Central memory CD4-positive, alpha-beta T cell (primary cell): Measurements from ENCODE around the gene PEX26.
"Not testable (repeated sequence)": the region's sequence is repeated elsewhere in the genome, so short reads cannot be mapped to it uniquely, and the experiment has no call there.

Experiments
- DNase-seq: peaks from one replicate; pipeline ENCODE4 v3.0.0; 2022
- total RNA-seq, 3 experiments: gene quantifications; one replicate each; lab custom pipeline; 2026; lab: John Stamatoyannopoulos, UW

PEX26 gene
- total RNA-seq: 68.3 to 112 (median 84.3) reads per million in 3 experiments

DNA sequence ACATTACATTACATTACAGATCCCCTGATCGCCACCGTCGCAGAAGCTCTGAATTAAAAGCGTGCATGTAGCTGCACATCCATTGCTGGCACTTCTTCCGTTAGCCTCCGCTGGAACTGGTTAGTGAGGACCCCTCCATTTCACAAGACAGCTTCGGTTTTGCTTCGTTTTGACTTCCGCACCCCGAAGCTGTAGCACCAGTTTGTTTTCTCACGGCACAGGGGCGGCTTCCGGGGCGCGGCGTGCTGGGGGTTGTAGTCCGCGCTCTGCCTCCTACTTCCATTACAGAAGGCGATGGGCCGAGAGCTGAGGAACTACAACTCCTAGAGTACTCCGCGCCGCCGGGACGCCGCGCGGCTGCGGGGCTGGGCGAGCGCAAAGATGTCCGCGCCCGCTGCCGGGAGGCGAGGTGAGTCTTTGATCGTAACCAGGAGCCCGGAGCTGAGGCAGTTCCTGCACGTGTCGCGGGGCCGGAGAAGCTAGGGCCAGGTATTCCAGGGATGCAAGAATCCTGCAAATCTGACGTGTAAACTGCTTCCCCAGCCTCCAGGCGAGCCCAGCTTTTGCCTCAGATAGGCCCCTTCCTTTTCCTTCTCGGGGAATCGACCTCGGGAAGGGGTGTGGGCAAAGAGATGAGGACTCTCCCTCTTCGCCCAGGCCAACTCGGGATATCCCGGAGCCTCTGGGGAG, at the start of gene PEX26:
TSS of gene PEX26 (plus strand) at position 352 of the 690 bp plus-strand sequence. CDS start 387 bp downstream, outside the sequence.
- peak; percentile 95 for DNase-seq

DNA sequence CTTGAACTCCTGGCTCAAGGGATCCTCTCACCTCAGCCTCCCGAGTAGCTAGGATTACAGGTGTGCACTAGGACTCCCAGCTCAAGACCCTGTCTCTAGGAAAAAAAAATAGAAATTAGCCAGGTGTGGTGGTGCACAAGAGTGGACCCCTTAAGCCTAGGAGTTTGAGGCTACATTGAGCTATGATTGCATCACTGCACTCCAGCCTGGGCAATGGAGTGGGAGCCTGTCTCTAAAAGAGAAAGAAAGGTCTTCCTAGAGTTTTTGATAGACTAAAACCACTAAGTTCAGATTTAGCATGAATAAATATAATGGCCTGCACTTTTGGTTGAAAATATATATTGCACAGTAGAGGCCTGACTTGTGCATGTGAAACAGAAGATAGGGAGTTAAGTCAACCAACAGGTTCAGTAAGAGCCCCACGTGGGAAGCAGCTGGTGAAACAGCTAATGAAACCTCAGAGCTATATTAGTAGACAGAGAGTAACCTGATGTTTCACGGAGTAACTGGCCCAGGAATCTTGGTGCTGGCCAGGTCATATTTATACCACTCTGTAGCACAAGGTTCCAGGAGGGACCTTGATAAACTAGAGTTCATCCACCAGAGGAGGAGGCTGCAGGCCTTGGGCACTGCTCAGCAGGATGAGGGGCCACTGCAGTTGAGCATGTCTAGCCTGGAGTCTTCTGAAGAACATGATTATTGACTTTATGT, 48.8 kb upstream of the PEX26 start:
- DNase-seq: no peak

DNA sequence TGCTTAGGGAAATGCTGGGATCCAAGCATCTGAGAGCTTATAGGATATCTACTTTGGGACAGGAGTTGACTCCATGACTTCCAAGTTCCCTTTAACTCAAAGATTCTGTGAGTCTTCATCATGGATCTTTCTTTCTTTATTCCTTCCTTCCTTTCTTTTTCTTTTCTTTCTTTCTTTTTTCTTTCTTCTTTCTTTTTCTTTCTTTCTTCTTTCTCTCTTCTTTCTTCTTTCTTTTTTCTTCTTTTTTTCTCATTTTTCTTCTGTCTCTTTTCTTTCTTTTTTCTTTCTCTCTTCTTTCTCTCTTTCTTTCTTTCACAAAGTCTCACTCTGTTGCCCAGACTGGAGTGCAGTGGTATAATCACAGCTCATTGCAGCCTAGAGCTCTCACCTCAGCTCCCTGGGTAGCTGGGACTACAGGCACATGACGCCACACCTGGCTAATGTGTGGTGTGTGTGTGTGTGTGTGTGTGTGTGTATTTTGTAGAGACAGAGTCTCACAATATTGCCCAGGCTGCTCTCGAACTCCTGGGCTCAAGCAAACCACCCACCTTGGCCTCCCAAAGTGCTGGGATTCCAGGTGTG, 48.0 kb upstream of the PEX26 start:
- DNase-seq: no peak

DNA sequence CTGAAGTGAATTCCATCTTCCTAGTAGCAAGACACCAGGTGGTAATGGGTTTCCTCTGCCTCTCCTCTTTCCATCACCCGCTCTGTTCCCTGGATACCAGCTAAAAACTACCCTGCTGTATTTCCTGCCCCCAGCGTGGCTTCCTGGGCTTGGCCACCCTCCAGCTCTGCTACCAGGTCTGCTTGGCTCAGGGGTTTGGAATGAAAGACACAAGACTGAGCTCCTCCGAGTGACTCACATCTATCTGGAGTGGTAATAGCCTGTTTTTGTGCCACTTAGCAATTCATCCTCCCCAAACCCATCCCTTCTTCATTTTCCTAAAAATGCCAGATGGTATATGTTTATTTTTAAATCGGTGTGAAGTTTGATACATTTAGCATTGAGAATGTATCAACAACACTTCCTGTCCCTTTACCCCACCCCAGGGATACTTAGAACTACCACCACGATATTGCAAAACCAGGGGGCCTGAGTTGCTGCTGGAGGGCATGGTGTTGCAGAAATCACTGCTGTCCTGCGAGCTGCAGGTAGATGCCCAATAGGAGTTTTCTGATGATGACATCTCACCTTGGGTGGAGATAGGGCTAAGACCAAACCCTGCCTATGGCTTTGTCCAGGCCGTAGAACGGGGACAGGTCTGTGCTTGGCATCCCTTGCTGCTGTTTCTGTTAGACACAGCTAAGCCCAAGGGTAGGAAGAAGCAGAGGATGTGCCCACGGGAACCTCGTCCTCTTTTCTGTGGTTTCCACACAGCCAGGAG, 45.9 kb upstream of the PEX26 start:
- DNase-seq: no peak

- DNase-seq: no peak
Measured at GRCh38 chr22:18032455-18033101, 45.2 kb upstream of the PEX26 start.

DNA sequence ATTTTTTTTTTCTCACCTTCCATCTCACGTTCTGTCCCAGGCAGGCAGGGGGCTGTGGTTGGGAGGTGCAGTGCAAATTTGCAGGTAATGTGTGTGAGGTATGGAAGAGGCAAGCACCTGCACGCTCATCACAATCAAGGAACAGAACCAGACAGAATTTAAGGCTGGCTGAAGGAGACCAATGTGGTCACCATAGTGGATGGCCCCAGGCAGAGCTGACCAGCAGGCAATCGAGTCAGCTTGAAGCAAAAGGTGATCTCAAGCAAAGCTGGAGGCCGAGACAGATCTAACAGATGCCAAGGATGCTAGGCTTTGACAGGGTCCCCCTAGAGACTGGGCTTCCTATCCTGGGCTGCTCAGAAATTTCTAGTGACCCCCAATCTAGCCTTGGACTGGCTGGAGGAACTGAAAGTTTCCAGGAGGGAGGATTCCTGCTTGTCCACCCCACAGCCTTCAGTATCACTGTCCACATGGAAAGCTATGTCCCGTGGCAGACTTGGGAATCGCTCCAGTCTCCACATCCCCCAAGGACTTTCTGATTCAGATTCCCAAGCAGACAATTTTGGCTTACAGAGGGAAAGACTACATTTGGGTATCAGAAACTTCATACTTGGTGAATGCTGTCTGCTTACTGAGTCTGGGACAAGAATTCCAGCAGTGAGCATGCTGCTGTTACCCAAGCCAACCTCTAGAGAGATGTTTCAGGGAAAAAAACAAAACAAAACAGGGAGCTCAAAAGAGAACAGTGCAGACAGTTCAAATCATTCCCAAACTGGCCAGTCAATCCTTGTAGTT, 44.4 kb upstream of the PEX26 start:
- DNase-seq: no peak

DNA sequence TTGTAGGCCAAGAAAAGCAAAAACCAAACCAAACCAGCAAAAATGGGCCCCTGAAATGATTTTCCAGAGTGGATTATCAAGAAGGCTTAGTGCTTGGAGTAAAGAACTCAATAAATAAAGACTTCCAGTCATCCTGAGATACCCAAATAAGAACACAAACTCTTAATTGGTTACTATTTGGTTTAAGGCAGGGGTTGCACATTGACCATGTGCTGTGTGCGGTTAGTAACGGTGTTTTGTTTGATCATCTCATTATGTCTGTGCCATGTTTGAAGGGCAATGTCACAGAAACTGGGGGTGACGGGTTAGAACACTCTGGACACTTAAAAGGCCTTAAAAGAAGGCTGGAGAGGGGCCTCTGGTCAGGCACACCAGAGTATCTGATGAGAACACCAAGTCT, 43.7 kb upstream of the PEX26 start:
- DNase-seq: no peak

- DNase-seq: no peak
Measured at GRCh38 chr22:18035751-18036150, 42.0 kb upstream of the PEX26 start.

DNA sequence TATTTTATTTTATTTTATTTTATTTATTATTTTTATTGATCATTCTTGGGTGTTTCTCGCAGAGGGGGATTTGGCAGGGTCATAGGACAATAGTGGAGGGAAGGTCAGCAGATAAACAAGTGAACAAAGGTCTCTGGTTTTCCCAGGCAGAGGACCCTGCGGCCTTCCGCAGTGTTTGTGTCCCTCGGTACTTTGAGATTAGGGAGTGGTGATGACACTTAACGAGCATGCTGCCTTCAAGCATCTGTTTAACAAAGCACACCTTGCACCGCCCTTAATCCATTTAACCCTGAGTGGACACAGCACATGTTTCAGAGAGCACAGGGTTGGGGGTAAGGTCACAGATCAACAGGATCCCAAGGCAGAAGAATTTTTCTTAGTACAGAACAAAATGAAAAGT, 36.9 kb upstream of the PEX26 start:
- not testable (repeated sequence) for DNase-seq

DNA sequence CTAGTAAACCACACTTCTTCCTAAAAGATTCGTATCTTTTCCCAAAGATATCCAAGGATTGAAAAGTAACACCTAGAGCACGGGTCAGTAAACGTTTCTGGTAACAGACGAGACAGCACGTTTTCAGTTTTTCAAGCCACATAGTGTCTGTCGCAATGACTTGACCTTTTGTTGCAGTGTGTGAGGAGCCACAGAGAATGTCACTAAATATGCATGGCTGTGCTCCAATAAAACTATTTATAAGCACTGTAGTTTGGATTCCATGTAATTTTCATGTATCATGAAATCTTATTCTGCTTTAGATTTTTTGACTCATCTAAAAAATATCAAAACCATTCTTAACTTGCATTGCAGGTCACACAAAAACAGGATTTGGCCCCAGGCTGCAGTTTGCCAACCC, 35.1 kb upstream of the PEX26 start:
- no peak for DNase-seq

- DNase-seq: no peak
Measured at GRCh38 chr22:18044548-18045271, 33.1 kb upstream of the PEX26 start.

GRCh38 chr22:18045794-18046193, 32.0 kb upstream of the PEX26 start:
- DNase-seq: no peak

- DNase-seq: no peak
Measured at GRCh38 chr22:18048041-18048440, 29.7 kb upstream of the PEX26 start.

GRCh38 chr22:18048441-18048898, 29.3 kb upstream of the PEX26 start:
- DNase-seq: no peak

- DNase-seq: no peak
Measured at GRCh38 chr22:18050065-18050464, 27.7 kb upstream of the PEX26 start.

GRCh38 chr22:18051113-18051512, 26.7 kb upstream of the PEX26 start:
- not testable (repeated sequence) for DNase-seq

GRCh38 chr22:18053216-18053946, 24.4 kb upstream of the PEX26 start:
- DNase-seq: not testable (repeated sequence)

DNA sequence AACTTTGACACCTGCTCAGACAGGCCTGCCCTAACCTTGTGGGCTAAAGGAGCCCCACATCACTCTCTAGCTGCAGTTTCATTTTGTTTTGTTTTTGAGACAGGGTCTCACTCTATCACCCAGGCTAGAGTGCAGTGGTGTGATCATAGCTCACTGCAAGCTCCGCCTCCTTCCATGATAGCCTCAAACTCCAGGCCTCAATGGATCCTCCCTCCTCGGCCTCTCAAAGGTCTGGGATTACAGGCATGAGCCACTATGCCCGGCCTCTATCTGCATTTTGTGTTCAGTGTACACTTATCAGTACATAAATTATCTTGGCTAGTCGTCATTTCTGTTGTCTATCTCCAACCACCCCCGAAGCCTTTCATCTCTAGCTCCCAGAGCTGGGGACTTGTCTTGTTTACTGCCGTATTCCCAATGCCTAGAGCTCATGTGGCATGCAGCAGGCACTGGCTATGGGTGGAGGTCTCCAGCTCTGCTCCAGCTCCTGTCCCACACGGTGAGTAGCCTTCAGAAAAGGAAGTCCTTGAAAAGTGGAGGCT, 22.1 kb upstream of the PEX26 start:
- DNase-seq: no peak

GRCh38 chr22:18056161-18056666, 21.6 kb upstream of the PEX26 start:
- no peak for DNase-seq
